HFF-Myc (cell line): Measurements from ENCODE around the gene PRKN.
A peak's percentile ranks its signal among the peaks of the same experiment; 100 is the strongest.

Experiments
- DNase-seq: peaks from one replicate; pipeline ENCODE4 v3.0.0-alpha.2; 2011; ENCODE audit warnings: low read depth; ENCODE audit errors: extremely low read depth
- H3K4me3 ChIP-seq: replicated peaks from 2 replicates; pipeline ENCODE4 v1.5.1; 2011; ENCODE audit warnings: low read depth, mild to moderate bottlenecking, control low read depth, low read length
- TF ChIP-seq, protein P1 (sequence below): IDR thresholded peaks from 2 replicates; pipeline ENCODE4 v1.5.1; 2012; ENCODE audit warnings: mild to moderate bottlenecking, low read depth, low read length, control low read depth; ENCODE audit errors: missing control alignments

PRKN gene

DNA sequence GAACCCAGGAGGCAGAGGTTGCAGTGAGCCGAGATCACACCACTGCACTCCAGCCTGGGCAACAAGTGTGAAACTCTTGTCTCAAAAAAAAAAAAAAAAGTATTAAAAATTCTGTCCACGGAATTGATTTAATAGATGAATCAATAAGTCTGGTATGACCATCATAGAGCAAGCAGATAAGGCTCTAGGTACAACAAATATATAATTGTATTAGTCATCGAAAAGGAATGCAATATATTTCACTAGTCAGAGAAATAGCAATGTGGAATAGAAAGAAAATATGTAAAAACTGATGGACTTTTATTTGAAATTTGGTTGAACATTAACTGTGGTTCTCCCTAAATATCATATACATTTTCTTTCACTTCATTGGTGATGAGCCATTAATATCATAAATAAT lies 976.9 kb downstream of the PRKN start:
- TF ChIP-seq, protein P1, sequence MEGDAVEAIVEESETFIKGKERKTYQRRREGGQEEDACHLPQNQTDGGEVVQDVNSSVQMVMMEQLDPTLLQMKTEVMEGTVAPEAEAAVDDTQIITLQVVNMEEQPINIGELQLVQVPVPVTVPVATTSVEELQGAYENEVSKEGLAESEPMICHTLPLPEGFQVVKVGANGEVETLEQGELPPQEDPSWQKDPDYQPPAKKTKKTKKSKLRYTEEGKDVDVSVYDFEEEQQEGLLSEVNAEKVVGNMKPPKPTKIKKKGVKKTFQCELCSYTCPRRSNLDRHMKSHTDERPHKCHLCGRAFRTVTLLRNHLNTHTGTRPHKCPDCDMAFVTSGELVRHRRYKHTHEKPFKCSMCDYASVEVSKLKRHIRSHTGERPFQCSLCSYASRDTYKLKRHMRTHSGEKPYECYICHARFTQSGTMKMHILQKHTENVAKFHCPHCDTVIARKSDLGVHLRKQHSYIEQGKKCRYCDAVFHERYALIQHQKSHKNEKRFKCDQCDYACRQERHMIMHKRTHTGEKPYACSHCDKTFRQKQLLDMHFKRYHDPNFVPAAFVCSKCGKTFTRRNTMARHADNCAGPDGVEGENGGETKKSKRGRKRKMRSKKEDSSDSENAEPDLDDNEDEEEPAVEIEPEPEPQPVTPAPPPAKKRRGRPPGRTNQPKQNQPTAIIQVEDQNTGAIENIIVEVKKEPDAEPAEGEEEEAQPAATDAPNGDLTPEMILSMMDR = no peak
- no peak for DNase-seq

DNA sequence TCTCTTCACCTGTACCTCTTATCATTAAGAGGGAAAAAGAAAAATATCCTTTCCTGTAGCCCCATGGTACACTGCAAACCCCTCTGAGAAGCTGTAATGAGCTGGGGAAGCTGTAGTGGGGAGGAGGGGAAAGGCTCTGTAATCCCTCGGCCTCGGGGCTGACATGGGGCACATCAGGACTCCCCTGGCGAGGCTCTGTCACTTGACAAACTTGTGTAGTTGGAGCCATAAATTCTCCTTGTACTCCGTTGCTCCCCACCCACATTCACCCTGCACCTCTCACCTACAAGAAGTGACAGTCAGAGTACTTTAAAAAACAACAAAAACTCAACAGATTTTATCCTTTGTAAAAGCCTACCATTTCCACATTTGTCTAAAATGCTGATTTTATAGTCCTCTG lies 978.0 kb downstream of the PRKN start:
- TF ChIP-seq, protein P1 = no peak
- no peak overlapping the region for H3K4me3 ChIP-seq
- DNase-seq = no peak

More for the DNA sequence above, 976.9 kb downstream of the PRKN start:
- H3K4me3 ChIP-seq = no peak overlapping the region

DNA sequence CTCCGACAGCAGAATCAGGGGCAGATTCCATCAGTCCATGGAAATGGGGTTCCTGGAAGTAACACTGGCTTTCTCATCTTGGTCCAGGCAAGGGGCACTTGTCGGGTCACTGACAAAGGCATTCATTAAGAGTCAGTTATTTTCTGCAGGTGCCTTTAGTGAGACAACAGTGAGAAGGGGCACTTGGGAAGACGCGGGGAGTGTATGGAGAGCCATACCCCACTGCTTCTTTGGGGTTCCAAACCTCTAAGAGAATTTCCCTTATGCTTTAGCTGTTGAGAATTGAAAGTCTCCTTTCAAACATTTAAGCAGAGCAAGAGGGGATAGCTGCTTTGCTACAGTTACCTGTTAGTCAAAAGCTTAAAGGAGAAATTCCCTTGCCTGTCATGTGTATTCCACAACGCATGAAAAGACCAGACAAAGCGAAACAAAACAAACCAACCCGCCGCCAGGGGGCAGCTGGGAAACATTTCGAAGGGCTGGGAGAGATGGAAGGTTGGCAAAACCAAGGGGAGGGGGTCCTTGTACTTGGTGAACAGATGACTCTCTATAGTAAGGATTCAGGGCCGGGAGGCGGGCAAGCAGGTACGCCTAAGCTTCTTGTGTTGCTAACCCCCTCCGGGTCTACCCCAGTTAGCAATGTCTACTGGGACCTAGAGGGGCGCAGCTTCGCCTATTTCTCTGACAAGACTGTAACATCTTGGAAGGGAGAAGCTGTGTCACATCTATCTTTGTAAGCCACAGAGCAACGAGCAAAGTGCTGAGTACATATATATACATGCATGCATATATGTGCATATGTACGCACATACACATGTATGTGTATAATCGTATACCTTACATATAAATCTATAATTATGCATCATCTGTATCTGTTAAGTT lies 978.8 kb downstream of the PRKN start:
- DNase-seq = no peak
- H3K4me3 ChIP-seq = no peak overlapping the region
- TF ChIP-seq, protein P1 = peak; percentile 20

DNA sequence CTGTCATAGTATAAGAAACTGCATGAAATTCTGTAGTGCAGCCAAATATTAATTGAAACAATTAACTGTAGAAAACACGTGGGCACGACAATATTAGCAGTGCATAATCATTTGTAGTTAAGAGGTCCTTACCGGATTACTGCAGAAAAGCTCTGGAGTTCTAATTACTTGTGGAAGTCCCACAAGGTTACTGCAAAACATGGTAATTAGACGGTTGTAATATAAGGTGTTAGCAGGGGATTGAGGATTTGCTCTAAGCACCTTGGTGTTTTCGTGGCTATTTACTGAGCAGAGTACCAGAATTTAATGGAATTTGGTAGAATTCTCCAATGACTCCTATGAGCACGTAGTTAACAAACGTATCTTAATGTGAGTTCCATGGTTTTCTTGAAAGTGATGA lies 980.1 kb downstream of the PRKN start:
- H3K4me3 ChIP-seq = no peak overlapping the region
- TF ChIP-seq, protein P1 = no peak
- no peak for DNase-seq

DNA sequence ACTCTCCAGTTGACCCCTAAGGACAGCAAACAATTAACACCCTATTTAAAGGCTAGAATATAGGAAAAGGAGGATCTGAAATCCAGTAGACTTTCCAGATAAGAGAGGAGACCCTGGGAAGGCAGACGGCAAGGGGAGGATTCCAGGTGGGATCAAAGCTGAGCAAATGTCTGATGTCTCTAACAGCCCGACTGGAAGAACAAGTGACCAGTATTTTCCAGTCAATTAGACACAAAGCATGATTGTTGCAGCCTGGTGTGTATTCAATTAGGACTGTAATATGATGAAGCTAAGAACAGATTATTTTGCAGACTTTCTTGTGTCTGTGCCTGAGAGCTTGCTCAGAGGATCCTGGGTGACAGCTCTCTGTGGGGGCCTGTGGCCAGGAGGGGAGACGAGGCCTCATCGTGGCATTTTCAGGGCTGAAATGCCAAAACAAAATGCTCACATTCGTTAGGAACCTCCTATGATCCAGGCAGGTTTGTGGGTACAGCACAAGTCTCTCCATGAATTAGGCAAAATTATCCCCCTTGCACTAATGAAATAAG lies 981.9 kb downstream of the PRKN start:
- TF ChIP-seq, protein P1 = no peak
- no peak overlapping the region for H3K4me3 ChIP-seq
- no peak for DNase-seq

DNA sequence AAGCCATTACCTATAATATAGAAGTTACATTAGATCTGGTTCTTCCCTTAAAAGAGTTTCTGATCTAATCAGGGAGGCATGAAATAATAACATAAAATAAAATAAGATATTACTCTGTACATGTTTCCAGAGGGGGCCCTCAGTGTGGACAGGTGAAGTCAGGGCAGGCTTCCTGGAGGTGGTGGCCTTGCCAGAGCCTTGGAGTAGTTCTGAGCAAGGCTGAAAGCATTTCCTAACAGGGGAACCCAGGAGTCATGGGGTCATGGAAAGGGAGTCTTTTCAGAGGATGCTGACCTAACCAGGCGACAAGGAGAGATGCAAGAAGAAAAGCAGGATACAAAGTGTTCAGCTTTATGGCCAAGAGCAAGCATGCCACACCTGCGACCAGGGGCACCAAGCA lies 982.4 kb downstream of the PRKN start:
- no peak for DNase-seq
- H3K4me3 ChIP-seq = no peak overlapping the region
- TF ChIP-seq, protein P1 = no peak
